Progenitor cell of endocrine pancreas (in vitro differentiated cells): Measurements from ENCODE around the gene ZNF273. TPM values are rescaled to one million over a fixed set of nuclear protein-coding genes. Genes with fewer than 3 reads are reported as not detected.

Experiments used
- DNase-seq: peaks from one replicate; pipeline ENCODE4 v3.0.0; 2021; ENCODE audit warnings: low spot score; ENCODE audit not compliant: unreplicated experiment
- H3K27ac Mint-ChIP-seq: 2 replicates; pipeline ENCODE4 v1.8.0; 2021; ENCODE audit warnings: mild to moderate bottlenecking, moderate library complexity, mixed read lengths
- H3K27me3 Mint-ChIP-seq: 2 replicates; pipeline ENCODE4 v1.8.0; 2021; ENCODE audit warnings: mixed read lengths
- H3K36me3 Mint-ChIP-seq: 2 replicates; pipeline ENCODE4 v1.8.0; 2022; ENCODE audit warnings: mixed read lengths; ENCODE audit not compliant: insufficient read depth
- H3K4me1 Mint-ChIP-seq: 2 replicates; pipeline ENCODE4 v1.8.0; 2021; ENCODE audit warnings: low read depth, mixed read lengths
- H3K4me3 Mint-ChIP-seq: 2 replicates; pipeline ENCODE4 v1.8.0; 2021; ENCODE audit warnings: low read depth, mild to moderate bottlenecking, moderate library complexity, mixed read lengths
- H3K9me3 Mint-ChIP-seq: 2 replicates; pipeline ENCODE4 v1.8.0; 2021; ENCODE audit warnings: low read depth, mixed read lengths
- total RNA-seq: library from RNA; stranded (reverse); gene quantifications from 2 replicates; pipeline ENCODE4 v1.2.1, GENCODE V29; 2021
- TF ChIP-seq, protein P1 (sequence below): fragments of 200-600 bp; sonication (generic); IDR thresholded peaks from one replicate; pipeline ENCODE4 v1.5.0; 2021; ENCODE audit warnings: antibody characterized with exemption, mild to moderate bottlenecking; ENCODE audit not compliant: unreplicated experiment

ZNF273 gene
- total RNA-seq, 1 donor from 2014 or later: 13.7 TPM

DNA sequence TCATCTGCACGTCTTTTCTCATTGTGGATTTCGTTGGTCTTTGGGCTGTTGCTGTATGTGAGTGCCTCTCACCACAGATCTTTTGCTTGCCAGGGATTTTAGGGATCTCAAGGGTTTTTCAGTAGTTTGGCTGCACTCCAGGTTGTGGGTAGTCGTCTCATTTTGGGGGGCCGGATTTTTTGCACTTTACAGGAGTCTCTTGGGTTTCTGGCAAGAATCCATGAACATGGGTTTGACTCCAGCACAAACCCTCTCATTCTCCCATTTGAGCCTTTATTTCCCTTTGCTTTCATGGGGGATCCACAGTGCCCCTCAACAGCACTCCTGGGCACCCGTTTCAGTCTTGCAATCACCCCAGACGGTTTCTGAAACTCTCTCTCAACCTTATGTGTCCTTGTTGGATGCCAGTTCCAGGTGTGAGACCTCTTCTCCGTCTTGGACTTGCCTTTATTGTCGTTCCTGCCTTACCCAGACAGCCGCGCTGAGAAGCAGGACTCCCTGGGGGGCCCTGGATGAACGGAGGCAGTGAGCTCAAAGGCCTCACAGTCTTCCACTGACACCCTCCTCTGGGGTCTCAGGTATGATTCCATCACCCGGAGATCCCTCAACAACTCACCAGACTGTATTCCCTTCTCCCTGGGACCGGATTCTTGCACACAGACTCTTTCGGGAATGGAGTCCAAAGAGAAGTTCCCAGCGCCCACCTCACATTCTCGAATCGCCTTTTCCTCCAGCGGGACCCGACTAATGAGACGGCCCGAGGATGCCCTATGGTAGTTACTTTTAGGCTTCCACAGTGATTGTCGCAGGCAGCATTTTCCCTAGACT is 18.8 kb upstream of the ZNF273 start:
- H3K27ac Mint-ChIP-seq: no peak overlapping the region
- TF ChIP-seq, protein P1, sequence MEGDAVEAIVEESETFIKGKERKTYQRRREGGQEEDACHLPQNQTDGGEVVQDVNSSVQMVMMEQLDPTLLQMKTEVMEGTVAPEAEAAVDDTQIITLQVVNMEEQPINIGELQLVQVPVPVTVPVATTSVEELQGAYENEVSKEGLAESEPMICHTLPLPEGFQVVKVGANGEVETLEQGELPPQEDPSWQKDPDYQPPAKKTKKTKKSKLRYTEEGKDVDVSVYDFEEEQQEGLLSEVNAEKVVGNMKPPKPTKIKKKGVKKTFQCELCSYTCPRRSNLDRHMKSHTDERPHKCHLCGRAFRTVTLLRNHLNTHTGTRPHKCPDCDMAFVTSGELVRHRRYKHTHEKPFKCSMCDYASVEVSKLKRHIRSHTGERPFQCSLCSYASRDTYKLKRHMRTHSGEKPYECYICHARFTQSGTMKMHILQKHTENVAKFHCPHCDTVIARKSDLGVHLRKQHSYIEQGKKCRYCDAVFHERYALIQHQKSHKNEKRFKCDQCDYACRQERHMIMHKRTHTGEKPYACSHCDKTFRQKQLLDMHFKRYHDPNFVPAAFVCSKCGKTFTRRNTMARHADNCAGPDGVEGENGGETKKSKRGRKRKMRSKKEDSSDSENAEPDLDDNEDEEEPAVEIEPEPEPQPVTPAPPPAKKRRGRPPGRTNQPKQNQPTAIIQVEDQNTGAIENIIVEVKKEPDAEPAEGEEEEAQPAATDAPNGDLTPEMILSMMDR: no peak
- peaks cover 7% of the 10 kb centered on the region for H3K4me1 Mint-ChIP-seq
- H3K36me3 Mint-ChIP-seq: peaks cover 3% of the 10 kb centered on the region
- peaks cover 34% of the 10 kb centered on the region for H3K27me3 Mint-ChIP-seq
- no peak for DNase-seq
- no peak overlapping the region for H3K4me3 Mint-ChIP-seq
- peaks cover 12% of the 10 kb centered on the region for H3K9me3 Mint-ChIP-seq

DNA sequence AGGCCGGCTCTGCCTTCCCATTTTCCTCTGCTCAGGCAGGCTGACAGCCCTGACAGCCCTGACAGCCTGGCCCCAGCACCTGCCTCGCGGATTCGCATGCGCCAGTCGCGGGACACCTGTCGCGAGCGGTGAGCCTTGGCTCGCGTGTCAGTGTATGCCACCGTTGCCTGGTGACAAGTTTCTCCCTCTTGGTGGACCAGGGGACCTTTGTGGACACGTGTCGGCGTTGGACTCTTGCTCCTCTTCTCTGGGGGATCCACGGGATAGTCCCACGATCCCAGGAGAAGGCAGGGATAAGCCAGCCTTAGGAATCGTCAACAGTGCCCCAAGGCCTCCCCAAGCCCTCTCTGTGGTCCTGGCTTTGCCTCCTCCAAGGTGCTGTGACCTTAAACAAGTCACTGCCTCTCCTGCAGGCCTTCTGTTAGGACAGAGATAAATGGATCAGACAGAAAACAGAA is 18.1 kb upstream of the ZNF273 start:
- peaks cover 9% of the 10 kb centered on the region for H3K9me3 Mint-ChIP-seq
- H3K4me1 Mint-ChIP-seq: peaks cover 7% of the 10 kb centered on the region
- H3K27me3 Mint-ChIP-seq: peaks cover 38% of the 10 kb centered on the region
- no peak for DNase-seq
- peaks cover 3% of the 10 kb centered on the region for H3K36me3 Mint-ChIP-seq
- TF ChIP-seq, protein P1: no peak
- no peak overlapping the region for H3K27ac Mint-ChIP-seq
- no peak overlapping the region for H3K4me3 Mint-ChIP-seq

DNA sequence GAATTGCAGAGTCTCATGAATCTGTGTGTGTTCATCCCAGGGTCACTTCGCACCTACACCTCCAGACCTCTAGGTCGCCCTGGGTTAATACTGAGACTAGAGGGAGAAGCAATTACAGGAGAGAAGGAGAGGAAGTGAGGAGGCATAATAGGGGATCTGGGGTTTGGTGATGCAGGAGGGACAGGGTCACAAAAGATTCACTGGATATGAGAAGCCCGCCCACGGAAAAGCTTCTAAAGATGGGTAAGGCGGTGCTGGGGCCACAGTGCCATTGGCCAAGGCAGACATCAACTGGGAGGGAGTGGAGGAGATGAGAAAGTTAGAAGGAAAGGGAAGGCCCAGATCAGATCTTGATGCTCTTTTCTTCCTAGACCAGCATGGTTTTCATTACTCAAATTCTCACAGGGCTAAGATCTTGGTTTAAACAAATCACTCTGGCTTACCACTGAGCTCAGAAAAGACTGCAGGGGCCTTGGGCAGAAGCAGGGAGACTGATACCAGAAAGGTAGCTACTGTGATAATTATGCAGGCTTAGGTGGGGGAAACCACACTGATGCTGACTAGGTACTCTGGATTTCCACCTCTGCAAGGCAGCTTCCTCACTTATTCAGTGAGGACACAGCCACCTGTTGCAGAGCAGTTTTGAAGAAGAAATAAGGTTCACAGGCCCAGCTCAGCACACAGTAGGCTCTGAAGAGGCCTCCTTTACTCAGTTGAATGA is 17.4 kb upstream of the ZNF273 start:
- TF ChIP-seq, protein P1: no peak
- no peak for DNase-seq
- no peak overlapping the region for H3K4me3 Mint-ChIP-seq
- H3K9me3 Mint-ChIP-seq: peaks cover 7% of the 10 kb centered on the region
- H3K4me1 Mint-ChIP-seq: peaks cover 7% of the 10 kb centered on the region
- H3K36me3 Mint-ChIP-seq: peaks cover 3% of the 10 kb centered on the region
- H3K27ac Mint-ChIP-seq: no peak overlapping the region
- peaks cover 45% of the 10 kb centered on the region for H3K27me3 Mint-ChIP-seq

DNA sequence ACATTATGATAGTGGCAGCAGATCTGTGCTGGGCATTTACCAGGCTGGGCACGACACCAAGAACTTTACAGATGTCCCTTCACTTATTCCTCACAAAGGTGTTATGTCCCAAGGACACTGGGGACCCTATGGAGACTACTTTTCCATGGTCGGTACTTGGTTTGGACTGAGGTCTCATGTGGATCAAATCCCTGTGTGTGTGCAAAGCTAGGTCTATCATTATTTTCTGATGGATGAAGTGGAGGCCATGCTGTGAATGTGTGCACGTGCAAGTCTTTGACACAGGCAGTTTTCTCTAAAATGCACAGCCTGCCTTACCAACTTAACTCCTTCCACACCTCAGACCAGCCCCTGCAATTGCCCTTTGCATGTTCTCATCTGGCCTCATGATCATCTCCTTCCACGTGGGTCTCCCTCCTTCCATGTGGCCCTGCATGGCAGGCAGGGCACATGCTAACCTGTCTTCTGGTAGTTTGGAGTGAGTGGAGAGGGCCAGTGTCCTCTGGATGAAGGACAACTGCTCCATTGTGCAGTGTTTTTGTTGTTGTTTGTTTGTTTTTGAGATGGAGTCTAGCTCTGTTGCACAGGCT is 16.0 kb upstream of the ZNF273 start:
- DNase-seq: no peak
- Mint-ChIP-seq H3K27me3 (peaks cover 55% of the 10 kb centered on the region), H3K4me1 (peaks cover 10% of the 10 kb centered on the region), H3K36me3 (peaks cover 1% of the 10 kb centered on the region), H3K9me3 (peaks cover 7% of the 10 kb centered on the region), H3K4me3 (no peak overlapping the region), H3K27ac (no peak overlapping the region)
- TF ChIP-seq, protein P1: no peak
